ENCODE results near the gene ASPSCR1.

DNA sequence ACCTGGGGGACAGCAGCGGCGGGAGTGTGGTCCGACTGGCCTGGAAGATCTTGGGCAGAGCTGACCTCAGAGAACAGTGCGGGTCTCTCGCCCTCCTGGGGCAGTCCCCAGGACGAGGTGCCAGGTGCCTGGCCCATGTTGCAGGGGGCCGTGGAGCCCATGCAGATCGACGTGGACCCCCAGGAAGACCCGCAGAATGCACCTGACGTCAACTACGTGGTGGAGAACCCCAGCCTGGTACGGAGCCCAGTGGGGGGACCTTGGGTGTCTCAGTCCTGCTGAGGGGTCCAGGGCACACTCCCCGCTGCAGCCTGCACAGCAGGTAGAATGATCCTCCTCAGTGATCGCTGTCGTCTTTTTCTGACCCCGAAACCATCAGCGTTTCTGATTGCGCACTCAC is 75.7 kb downstream of the ASPSCR1 start:
- no peak for TF ChIP-seq POLR2A (IDR thresholded peaks at IDR 0.05; ENCODE audit: low read depth, low read length)
- TF ChIP-seq, protein P1, sequence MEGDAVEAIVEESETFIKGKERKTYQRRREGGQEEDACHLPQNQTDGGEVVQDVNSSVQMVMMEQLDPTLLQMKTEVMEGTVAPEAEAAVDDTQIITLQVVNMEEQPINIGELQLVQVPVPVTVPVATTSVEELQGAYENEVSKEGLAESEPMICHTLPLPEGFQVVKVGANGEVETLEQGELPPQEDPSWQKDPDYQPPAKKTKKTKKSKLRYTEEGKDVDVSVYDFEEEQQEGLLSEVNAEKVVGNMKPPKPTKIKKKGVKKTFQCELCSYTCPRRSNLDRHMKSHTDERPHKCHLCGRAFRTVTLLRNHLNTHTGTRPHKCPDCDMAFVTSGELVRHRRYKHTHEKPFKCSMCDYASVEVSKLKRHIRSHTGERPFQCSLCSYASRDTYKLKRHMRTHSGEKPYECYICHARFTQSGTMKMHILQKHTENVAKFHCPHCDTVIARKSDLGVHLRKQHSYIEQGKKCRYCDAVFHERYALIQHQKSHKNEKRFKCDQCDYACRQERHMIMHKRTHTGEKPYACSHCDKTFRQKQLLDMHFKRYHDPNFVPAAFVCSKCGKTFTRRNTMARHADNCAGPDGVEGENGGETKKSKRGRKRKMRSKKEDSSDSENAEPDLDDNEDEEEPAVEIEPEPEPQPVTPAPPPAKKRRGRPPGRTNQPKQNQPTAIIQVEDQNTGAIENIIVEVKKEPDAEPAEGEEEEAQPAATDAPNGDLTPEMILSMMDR (conservative IDR thresholded peaks at IDR 0.05; ENCODE audit: low read depth, low read length): no peak
- no peak for TF ChIP-seq SMC3 (IDR thresholded peaks at IDR 0.05; ENCODE audit: low read depth, low read length)
- no peak for TF ChIP-seq CEBPB (IDR thresholded peaks at IDR 0.05; ENCODE audit: low read depth, low read length)
